H1 (cell line): ENCODE measurements around the gene AP1S1. TPM values are rescaled to one million over a fixed set of nuclear protein-coding genes. Genes with fewer than 3 reads are reported as not detected.

Experiments
- CHD1 ChIP-seq: IDR thresholded peaks from 2 replicates; pipeline ENCODE4 v1.6.1; 2012; ENCODE audit warnings: low read depth, low read length, improper control_type of control experiment
- CHD7 ChIP-seq: fragments of 300-600 bp; sonication (generic); IDR thresholded peaks from 2 replicates; pipeline ENCODE4 v1.7.1; 2012; ENCODE audit warnings: low read length, moderate library complexity, mild to moderate bottlenecking, inconsistent platforms; ENCODE audit not compliant: insufficient replicate concordance
- polyA plus RNA-seq, 7 experiments: library from polyadenylated mRNA; depleted of rRNA in 3 of 7; stranded (reverse) in 5 of 7; unstranded in 2 of 7; fragments of >200 nt in 5 of 7; fragments of 200-250 nt in 2 of 7; gene quantifications; 1 replicate in 5 of 7; 2 replicates in 1 of 7; 4 replicates in 1 of 7; pipeline versions ENCODE4 v1.2.1 to v1.2.3, GENCODE V29; 2011 to 2013; ENCODE audit warnings: missing spikeins in 2 of 7, mixed read lengths in 2 of 7
- total RNA-seq: library from RNA; stranded (reverse); fragmentation: NEBNext Ultra II Directional; extraction: Animal tissue kit (Norgen Biotek cat#: 25700); gene quantifications from 2 replicates; pipeline ENCODE4 v1.2.1, GENCODE V29; 2021

The AP1S1 gene
- total and polyA plus RNA-seq, 2 of the 8 experiments (the other 6 are each of a cell fraction or from before 2014, with no cell fraction given): 56.1 to 59.3 TPM

GRCh38 chr7:101114492-101114891 is 39.8 kb upstream of the AP1S1 start (continued):
- TF ChIP-seq CHD7: no peak
- no peak for TF ChIP-seq CHD1
